H1 (cell line): ENCODE measurements around the gene TRIM56. TPM values are rescaled to one million over a fixed set of nuclear protein-coding genes. Genes with fewer than 3 reads are reported as not detected.

Experiments
- CTCF ChIA-PET: fragments of 300-600 bp; sonication (Branson Sonifier 250); formaldehyde crosslinking; loops from one replicate; lab custom pipeline; 2021; ENCODE audit not compliant: partially characterized antibody; lab: Charles Lee
- POLR2A ChIA-PET: fragments of 300-600 bp; sonication (Branson Sonifier 250); formaldehyde crosslinking; loops from one replicate; lab custom pipeline; 2021; ENCODE audit warnings: inconsistent platforms; ENCODE audit not compliant: partially characterized antibody; lab: Charles Lee
- DNase-seq, 2 experiments: peaks; one replicate each; pipeline versions ENCODE4 v3.0.0 to v3.0.0-alpha.2; 2010 to 2022; ENCODE audit warnings: low spot score in 2 of 2, low read depth in 1 of 2, mixed read lengths in 1 of 2
- FAIRE-seq: peaks from 2 replicates; lab custom pipeline; 2011; peaks lifted over from hg19 to GRCh38; lab: Jason Lieb, UNC
- H2AFZ ChIP-seq: 2 replicates; pipeline ENCODE4 v1.8.1; 2012; ENCODE audit warnings: low read length, inconsistent platforms
- H2AK5ac ChIP-seq: 2 replicates; pipeline ENCODE4 v1.6.1; 2013; ENCODE audit warnings: low read depth, low read length
- H2BK120ac ChIP-seq: replicated peaks from 2 replicates; pipeline ENCODE3; 2013; ENCODE audit warnings: low read depth, low read length, inconsistent platforms
- H2BK12ac ChIP-seq: 2 replicates; pipeline ENCODE4 v1.6.1; 2013; ENCODE audit warnings: low read depth, low read length
- H2BK15ac ChIP-seq: 2 replicates; pipeline ENCODE4 v1.6.1; 2013; ENCODE audit warnings: low read length
- H2BK20ac ChIP-seq: 2 replicates; pipeline ENCODE4 v1.6.1; 2013; ENCODE audit warnings: low read length
- H2BK5ac ChIP-seq: 2 replicates; pipeline ENCODE4 v1.6.1; 2013; ENCODE audit warnings: low read depth, low read length
- H3K14ac ChIP-seq: 2 replicates; pipeline ENCODE4 v1.6.1; 2013; ENCODE audit warnings: inconsistent platforms; ENCODE audit not compliant: insufficient read length
- H3K18ac ChIP-seq: 2 replicates; pipeline ENCODE4 v1.6.1; 2013; ENCODE audit warnings: low read length; ENCODE audit errors: extremely low read depth
- H3K23ac ChIP-seq: 2 replicates; pipeline ENCODE4 v1.6.1; 2013; ENCODE audit warnings: inconsistent platforms; ENCODE audit not compliant: insufficient read length
- H3K23me2 ChIP-seq: 2 replicates; pipeline ENCODE4 v1.6.1; 2013; ENCODE audit warnings: low read depth, low read length
- H3K27ac ChIP-seq: 2 replicates; pipeline ENCODE4 v1.6.1; 2011; ENCODE audit warnings: low read depth, low read length, inconsistent platforms
- H3K27me3 ChIP-seq, 4 experiments: replicated peaks in 1 of 4; 1 replicate in 1 of 4; 2 replicates in 3 of 4; pipeline versions ENCODE4 v1.6.1 to v1.8.1; 2011 to 2013; ENCODE audit warnings: low read length in 3 of 4, mild to moderate bottlenecking in 3 of 4, inconsistent platforms in 2 of 4, mixed read lengths in 2 of 4, moderate library complexity in 1 of 4; ENCODE audit not compliant: control insufficient read depth in 3 of 4, insufficient read depth in 3 of 4; ENCODE audit errors: extremely low read depth in 1 of 4
- H3K36me3 ChIP-seq, 4 experiments: 2 replicates each; pipeline versions ENCODE4 v1.6.1 to v1.8.1; 2011 to 2013; ENCODE audit warnings: mild to moderate bottlenecking in 4 of 4, low read length in 3 of 4, moderate library complexity in 2 of 4, control low read depth in 1 of 4, inconsistent platforms in 1 of 4; ENCODE audit not compliant: insufficient read depth in 4 of 4, control insufficient read depth in 2 of 4
- H3K4ac ChIP-seq: replicated peaks from 2 replicates; pipeline ENCODE3; 2013; ENCODE audit warnings: low read length, low read depth, mixed read lengths, inconsistent platforms; ENCODE audit not compliant: insufficient read length
- H3K4me1 ChIP-seq, 4 experiments: replicated peaks in 1 of 4; 1 replicate in 1 of 4; 2 replicates in 3 of 4; pipeline versions ENCODE4 v1.6.1 to v1.8.1; 2011 to 2013; ENCODE audit warnings: low read length in 3 of 4, inconsistent platforms in 2 of 4, mixed read lengths in 1 of 4; ENCODE audit not compliant: insufficient read depth in 4 of 4, control insufficient read depth in 3 of 4
- H3K4me2 ChIP-seq, 2 experiments: 2 replicates each; pipeline versions ENCODE4 v1.6.1 to v1.8.1; 2011 to 2013; ENCODE audit warnings: low read depth in 2 of 2, low read length in 2 of 2, control low read depth in 1 of 2, inconsistent platforms in 1 of 2, mild to moderate bottlenecking in 1 of 2; ENCODE audit not compliant: insufficient read depth in 1 of 2
- H3K4me3 ChIP-seq, 4 experiments: fragments of 200-600, 300-600 bp in 1 of 4; sonication (generic), shearing (Covaris generic), sonication (Bioruptor Twin) in 1 of 4; 2 replicates each; pipeline versions ENCODE4 v1.5.1 to v1.8.1; 2011 to 2016; ENCODE audit warnings: low read length in 4 of 4, low read depth in 3 of 4, control low read depth in 2 of 4, inconsistent platforms in 2 of 4, mild to moderate bottlenecking in 2 of 4, mixed read lengths in 1 of 4, moderate library complexity in 1 of 4; ENCODE audit not compliant: insufficient read depth in 2 of 4; ENCODE audit errors: extremely low read depth in 1 of 4
- H3K56ac ChIP-seq: replicated peaks from 2 replicates; pipeline ENCODE3; 2013; ENCODE audit warnings: low read depth, mild to moderate bottlenecking, mixed read lengths, low read length, inconsistent platforms; ENCODE audit not compliant: insufficient read length
- H3K79me1 ChIP-seq: 2 replicates; pipeline ENCODE4 v1.6.1; 2013; ENCODE audit warnings: low read depth, low read length, control low read depth
- H3K79me2 ChIP-seq, 2 experiments: 2 replicates each; pipeline versions ENCODE4 v1.6.1 to v1.8.1; 2012 to 2013; ENCODE audit warnings: low read length in 2 of 2, mild to moderate bottlenecking in 2 of 2, inconsistent platforms in 1 of 2; ENCODE audit not compliant: insufficient read depth in 2 of 2, control insufficient read depth in 1 of 2
- H3K9ac ChIP-seq, 4 experiments: replicated peaks in 1 of 4; 1 replicate in 1 of 4; 2 replicates in 3 of 4; pipeline versions ENCODE4 v1.6.1 to v1.8.1; 2011 to 2013; ENCODE audit warnings: low read depth in 3 of 4, low read length in 3 of 4, control low read depth in 2 of 4, mild to moderate bottlenecking in 2 of 4, moderate library complexity in 2 of 4, inconsistent platforms in 1 of 4; ENCODE audit errors: extremely low read depth in 1 of 4
- H3K9me3 ChIP-seq, 2 experiments: 2 replicates each; pipeline versions ENCODE4 v1.6.1 to v1.8.1; 2012 to 2013; ENCODE audit warnings: mild to moderate bottlenecking in 2 of 2, moderate library complexity in 2 of 2, control low read depth in 1 of 2, inconsistent platforms in 1 of 2, low read depth in 1 of 2, low read length in 1 of 2, mixed read lengths in 1 of 2; ENCODE audit not compliant: insufficient read depth in 2 of 2
- H4K20me1 ChIP-seq, 2 experiments: replicated peaks in 1 of 2; 2 replicates each; pipeline versions ENCODE3 to v1.8.1; 2011 to 2013; ENCODE audit warnings: inconsistent platforms in 2 of 2, low read length in 2 of 2, mild to moderate bottlenecking in 1 of 2; ENCODE audit not compliant: insufficient read depth in 2 of 2, control insufficient read depth in 1 of 2
- H4K5ac ChIP-seq: 2 replicates; pipeline ENCODE4 v1.6.1; 2013; ENCODE audit warnings: low read length, low read depth, mixed read lengths, inconsistent platforms; ENCODE audit not compliant: insufficient read length
- H4K8ac ChIP-seq: 2 replicates; pipeline ENCODE4 v1.8.0; 2013; ENCODE audit warnings: mild to moderate bottlenecking, moderate library complexity, low read length, inconsistent platforms; ENCODE audit not compliant: insufficient read depth; ENCODE audit errors: extremely low read depth
- H4K91ac ChIP-seq: replicated peaks from 2 replicates; pipeline ENCODE3; 2013; ENCODE audit warnings: low read length, mixed read lengths, inconsistent platforms; ENCODE audit not compliant: insufficient read length
- BACH1 ChIP-seq: IDR thresholded peaks from 2 replicates; pipeline ENCODE4 v1.6.1; 2012; ENCODE audit warnings: low read length, improper control_type of control experiment
- CHD2 ChIP-seq: IDR thresholded peaks from 2 replicates; pipeline ENCODE4 v1.6.1; 2012; ENCODE audit warnings: low read length, improper control_type of control experiment
- CREB1 ChIP-seq: IDR thresholded peaks from 2 replicates; pipeline ENCODE4 v1.6.1; 2012; ENCODE audit warnings: inconsistent platforms
- HDAC2 ChIP-seq, 2 experiments: fragments of 300-600 bp in 1 of 2; sonication (generic) in 1 of 2; IDR thresholded peaks; 2 replicates each; pipeline ENCODE4 v1.6.1; 2011 to 2012; ENCODE audit warnings: low read depth in 2 of 2, low read length in 2 of 2, mild to moderate bottlenecking in 2 of 2, moderate library complexity in 2 of 2, borderline replicate concordance in 1 of 2, inconsistent platforms in 1 of 2
- POU5F1 ChIP-seq: IDR thresholded peaks from 2 replicates; pipeline ENCODE4 v1.6.1; 2011; ENCODE audit warnings: low read depth, mild to moderate bottlenecking, low read length, moderate library complexity
- RFX5 ChIP-seq: IDR thresholded peaks from 2 replicates; pipeline ENCODE4 v1.6.1; 2011; ENCODE audit warnings: low read depth, low read length, improper control_type of control experiment, borderline replicate concordance
- SIN3A ChIP-seq, 2 experiments: IDR thresholded peaks in 1 of 2; conservative IDR thresholded peaks in 1 of 2; 2 replicates each; pipeline ENCODE4 v1.6.1; 2011 to 2012; ENCODE audit warnings: low read length in 2 of 2, improper control_type of control experiment in 1 of 2, low read depth in 1 of 2, mild to moderate bottlenecking in 1 of 2
- SIX5 ChIP-seq: IDR thresholded peaks from 2 replicates; pipeline ENCODE4 v1.6.1; 2011; ENCODE audit warnings: mild to moderate bottlenecking, low read depth, low read length
- SP1 ChIP-seq: IDR thresholded peaks from 2 replicates; pipeline ENCODE4 v1.6.1; 2011; ENCODE audit warnings: low read depth, low read length
- SRF ChIP-seq: IDR thresholded peaks from 2 replicates; pipeline ENCODE4 v1.6.1; 2011; ENCODE audit warnings: mild to moderate bottlenecking, low read depth, low read length, moderate library complexity
- TAF7 ChIP-seq: optimal IDR thresholded peaks from 2 replicates; pipeline ENCODE3; 2011; ENCODE audit warnings: low read depth, mild to moderate bottlenecking, inconsistent platforms, low read length, moderate library complexity, borderline replicate concordance
- WGBS, 2 experiments: shearing (Covaris generic) in 1 of 2; methylation state at CpG; one replicate each; pipeline versions ENCODE4 v1.1.6 to v1.1.7; 2013 to 2015; ENCODE audit warnings: low lambda C conversion rate in 2 of 2, mixed read lengths in 2 of 2, inconsistent platforms in 1 of 2, low coverage in 1 of 2, missing lambda C conversion rate in 1 of 2; ENCODE audit not compliant: insufficient replicate concordance in 2 of 2, insufficient coverage in 1 of 2, insufficient read length in 1 of 2; ENCODE audit errors: extremely low coverage in 1 of 2, missing lambda C conversion rate in 1 of 2; 5-methylcytosine and 5-hydroxymethylcytosine counted together
- polyA plus RNA-seq, 7 experiments: library from polyadenylated mRNA; depleted of rRNA in 3 of 7; stranded (reverse) in 5 of 7; unstranded in 2 of 7; fragments of >200 nt in 5 of 7; fragments of 200-250 nt in 2 of 7; gene quantifications; 1 replicate in 5 of 7; 2 replicates in 1 of 7; 4 replicates in 1 of 7; pipeline versions ENCODE4 v1.2.1 to v1.2.3, GENCODE V29; 2011 to 2013; ENCODE audit warnings: missing spikeins in 2 of 7, mixed read lengths in 2 of 7
- total RNA-seq: library from RNA; stranded (reverse); fragmentation: NEBNext Ultra II Directional; extraction: Animal tissue kit (Norgen Biotek cat#: 25700); gene quantifications from 2 replicates; pipeline ENCODE4 v1.2.1, GENCODE V29; 2021
- TF ChIP-seq, protein P1 (sequence below), 3 experiments: IDR thresholded peaks; 1 replicate in 2 of 3; 2 replicates in 1 of 3; pipeline versions ENCODE4 v1.5.1 to v1.6.1; 2011; ENCODE audit warnings: low read length in 3 of 3, mild to moderate bottlenecking in 3 of 3, inconsistent platforms in 2 of 3, low read depth in 1 of 3, moderate library complexity in 1 of 3; ENCODE audit not compliant: insufficient read depth in 1 of 3; ENCODE audit errors: control extremely low read depth in 1 of 3

TRIM56 gene
- total and polyA plus RNA-seq, 2 of the 8 experiments (the other 6 are each of a cell fraction or from before 2014, with no cell fraction given): 2.0 to 17.5 TPM

GRCh38 chr7:101088069-101088425, 2.8 kb downstream of the TRIM56 start:
- no peaks in the 10 kb centered on the region for H4K20me1 ChIP-seq
- peaks cover 0 to 19% (median 4%) of the 10 kb centered on the region in 4 experiments; a peak in 5 of 8 replicates for H3K36me3 ChIP-seq
- no peak overlapping the region for H2BK5ac ChIP-seq
- POLR2A ChIA-PET: no interaction called here
- H3K56ac ChIP-seq: no peak overlapping the region
- no peak overlapping the region for H3K4me3 ChIP-seq
- WGBS, 2 experiments: 89% methylated on average over 21 of the region's 21 CpGs; no CpG with 5 or more reads in 1 of the 2 experiments
- H3K4ac ChIP-seq: no peak overlapping the region
- H2AK5ac ChIP-seq: no peak overlapping the region
- no peak overlapping the region for H2BK20ac ChIP-seq
- no peaks in the 10 kb centered on the region for H3K79me2 ChIP-seq
- CTCF ChIA-PET: interaction anchor here (1.1 kb wide), 1 partner anchor 12 kb away, joined by 3 read pairs; no protein-coding TSS in a partner anchor
- H3K27me3 ChIP-seq: no peaks in the 10 kb centered on the region
- peaks cover 4% of the 10 kb centered on the region; the same call in 1 of the 2 replicates for H3K23me2 ChIP-seq
- H3K9me3 ChIP-seq: peaks cover 0 to 6% of the 10 kb centered on the region in 2 experiments; a peak in 1 of 4 replicates
- no peak overlapping the region for H3K27ac ChIP-seq
- H4K8ac ChIP-seq: no peak overlapping the region; the same call in 1 of the 2 replicates
- H3K14ac ChIP-seq: no peak overlapping the region
- peaks cover 2% of the 10 kb centered on the region for H3K79me1 ChIP-seq
- H3K18ac ChIP-seq: no peak overlapping the region
- no peak overlapping the region for H3K23ac ChIP-seq
- no peak overlapping the region for H4K91ac ChIP-seq
- no peak overlapping the region for H3K4me2 ChIP-seq
- H2BK120ac ChIP-seq: no peak overlapping the region
- no peak for DNase-seq
- no peak overlapping the region for H4K5ac ChIP-seq
- H2BK15ac ChIP-seq: no peak overlapping the region
- H3K9ac ChIP-seq: no peak overlapping the region
- peaks cover 0 to 6% (median 3%) of the 10 kb centered on the region in 4 experiments; a peak in 3 of 7 replicates for H3K4me1 ChIP-seq
- FAIRE-seq: no peak
- H2AFZ ChIP-seq: no peak overlapping the region
- no peak overlapping the region for H2BK12ac ChIP-seq
- no peak for TF ChIP-seq SIX5
- TF ChIP-seq RFX5: no peak
- TF ChIP-seq BACH1: no peak
- no peak for TF ChIP-seq SP1
- no peak for TF ChIP-seq CREB1
- TF ChIP-seq HDAC2 (IDR thresholded peaks at IDR 0.05; ENCODE audit: borderline replicate concordance in 1 of 2, low read depth in 2 of 2, low read length in 2 of 2): no peak
- TF ChIP-seq SRF: no peak
- TF ChIP-seq SIN3A (conservative IDR thresholded peaks at IDR 0.05 in 1 of 2, IDR thresholded peaks at IDR 0.05 in 1 of 2; ENCODE audit: low read depth in 1 of 2, low read length in 2 of 2): no peak
- TF ChIP-seq, protein P1, sequence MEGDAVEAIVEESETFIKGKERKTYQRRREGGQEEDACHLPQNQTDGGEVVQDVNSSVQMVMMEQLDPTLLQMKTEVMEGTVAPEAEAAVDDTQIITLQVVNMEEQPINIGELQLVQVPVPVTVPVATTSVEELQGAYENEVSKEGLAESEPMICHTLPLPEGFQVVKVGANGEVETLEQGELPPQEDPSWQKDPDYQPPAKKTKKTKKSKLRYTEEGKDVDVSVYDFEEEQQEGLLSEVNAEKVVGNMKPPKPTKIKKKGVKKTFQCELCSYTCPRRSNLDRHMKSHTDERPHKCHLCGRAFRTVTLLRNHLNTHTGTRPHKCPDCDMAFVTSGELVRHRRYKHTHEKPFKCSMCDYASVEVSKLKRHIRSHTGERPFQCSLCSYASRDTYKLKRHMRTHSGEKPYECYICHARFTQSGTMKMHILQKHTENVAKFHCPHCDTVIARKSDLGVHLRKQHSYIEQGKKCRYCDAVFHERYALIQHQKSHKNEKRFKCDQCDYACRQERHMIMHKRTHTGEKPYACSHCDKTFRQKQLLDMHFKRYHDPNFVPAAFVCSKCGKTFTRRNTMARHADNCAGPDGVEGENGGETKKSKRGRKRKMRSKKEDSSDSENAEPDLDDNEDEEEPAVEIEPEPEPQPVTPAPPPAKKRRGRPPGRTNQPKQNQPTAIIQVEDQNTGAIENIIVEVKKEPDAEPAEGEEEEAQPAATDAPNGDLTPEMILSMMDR (IDR thresholded peaks at IDR 0.05; ENCODE audit: control extremely low read depth in 1 of 3, insufficient read depth in 1 of 3, low read depth in 1 of 3, low read length in 3 of 3): no peak
- TF ChIP-seq POU5F1: no peak
- TF ChIP-seq CHD2: no peak
- TF ChIP-seq TAF7: no peak
